Measurements from ENCODE around the gene SPRR2D.
"Not testable (repeated sequence)": the region's sequence is repeated elsewhere in the genome, so short reads cannot be mapped to it uniquely, and the experiment has no call there.

SPRR2D gene

GRCh38 chr1:153011235-153011758 lies 29.6 kb downstream of the SPRR2D start:
- DNase-seq (ENCODE audit: low read depth, low spot score) = not testable (repeated sequence)

- DNase-seq (ENCODE audit: low read depth, low spot score) = no peak
Observed at GRCh38 chr1:153001382-153001781, 39.5 kb downstream of the SPRR2D start, which contains the start of gene SPRR3. TSS of gene SPRR3 (plus strand) at chr1:153001749. CDS start at chr1:153003021, 1,272 bp downstream.

GRCh38 chr1:153000294-153000693 lies 40.6 kb downstream of the SPRR2D start:
- DNase-seq (ENCODE audit: low read depth, low spot score) = no peak

- no peak for DNase-seq (ENCODE audit: low read depth, low spot score)
Observed at GRCh38 chr1:152999818-153000217, 41.1 kb downstream of the SPRR2D start.

GRCh38 chr1:152998476-152998875 lies 42.4 kb downstream of the SPRR2D start:
- no peak for DNase-seq (ENCODE audit: low read depth, low spot score)

GRCh38 chr1:152997901-152998300 lies 43.0 kb downstream of the SPRR2D start:
- DNase-seq (ENCODE audit: low read depth, low spot score) = no peak

- no peak for DNase-seq (ENCODE audit: low read depth, low spot score)
Observed at GRCh38 chr1:152996633-152997400, 44.1 kb downstream of the SPRR2D start.

- no peak for DNase-seq (ENCODE audit: low read depth, low spot score)
Observed at GRCh38 chr1:152995842-152996241, 45.1 kb downstream of the SPRR2D start.

- DNase-seq (ENCODE audit: low read depth, low spot score) = no peak
Observed at GRCh38 chr1:152993186-152993585, 47.7 kb downstream of the SPRR2D start.

All from smooth muscle cell of the brain vasculature (primary cell).